HCT116 (cell line): ENCODE measurements around the gene ENTHD1. TPM values are rescaled to one million over a fixed set of nuclear protein-coding genes. Genes with fewer than 3 reads are reported as not detected.

Experiments
- ATAC-seq: fragments of 200-7000 bp; cut with Tn5 transposase; 2 replicates; pipeline ENCODE4 v1.9.1; 2020; ENCODE audit warnings: mild to moderate bottlenecking, moderate library complexity
- BruUV-seq: library from RNA; stranded (reverse); fragments of 400-500 nt; replicated peaks from 2 replicates; lab custom pipeline; 2021; lab: Mats Ljungman, UMichigan
- CTCF ChIA-PET: fragments of 300-600 bp; sonication (Branson Sonifier 250); formaldehyde crosslinking; loops from one replicate; lab custom pipeline; 2021; ENCODE audit warnings: antibody characterized with exemption; lab: Charles Lee
- POLR2A ChIA-PET: fragments of 300-600, 350-600 bp; sonication (Branson Sonifier 250); formaldehyde crosslinking; loops from one replicate; lab custom pipeline; 2021; ENCODE audit warnings: antibody characterized with exemption; lab: Charles Lee
- RAD21 ChIA-PET, 2 experiments: fragments of 300-600 bp; sonication (Branson Sonifier 250); formaldehyde crosslinking; loops; one replicate each; lab custom pipeline; 2023; ENCODE audit warnings: low total read pairs in 2 of 2; ENCODE audit not compliant: uncharacterized antibody in 2 of 2, unreplicated experiment in 2 of 2, low non-redundant PET in 1 of 2; lab: Charles Lee
- DNase-seq: peaks from one replicate; pipeline ENCODE4 v3.0.0-alpha.2; 2010; ENCODE audit warnings: low read depth, low spot score
- H2AFZ ChIP-seq: fragments of 200-600 bp; shearing (Covaris generic), sonication (generic); 2 replicates; pipeline ENCODE4 v1.6.1; 2017; ENCODE audit warnings: low read depth, mixed run types, mixed read lengths, antibody characterized with exemption, low read length; ENCODE audit not compliant: poor library complexity, severe bottlenecking
- H3K27ac ChIP-seq: 2 replicates; pipeline ENCODE4 v1.5.1; 2012; ENCODE audit warnings: low read depth, low read length
- H3K27me3 ChIP-seq: fragments of 200-600 bp; sonication (generic); 2 replicates; pipeline ENCODE4 v1.6.1; 2016; ENCODE audit warnings: mixed run types, low read length, mixed read lengths; ENCODE audit not compliant: insufficient read depth
- H3K36me3 ChIP-seq, 2 experiments: fragments of 200-500 bp in 1 of 2; fragments of 200-600 bp in 1 of 2; sonication (Bioruptor generic) in 1 of 2; sonication (generic) in 1 of 2; 2 replicates each; pipeline versions ENCODE4 v1.5.1 to v1.6.1; 2014 to 2016; ENCODE audit warnings: low read length in 2 of 2, inconsistent platforms in 1 of 2, mixed read lengths in 1 of 2, mixed run types in 1 of 2; ENCODE audit not compliant: insufficient read depth in 2 of 2, control insufficient read depth in 1 of 2
- H3K4me1 ChIP-seq, 2 experiments: fragments of 200-600 bp in 1 of 2; sonication (generic) in 1 of 2; 2 replicates each; pipeline versions ENCODE4 v1.5.1 to v1.6.1; 2012 to 2017; ENCODE audit warnings: low read length in 2 of 2, inconsistent platforms in 1 of 2, mild to moderate bottlenecking in 1 of 2, mixed read lengths in 1 of 2, mixed run types in 1 of 2, moderate library complexity in 1 of 2; ENCODE audit not compliant: insufficient read depth in 2 of 2, control insufficient read depth in 1 of 2
- H3K4me2 ChIP-seq: fragments of 200-600 bp; sonication (generic); 2 replicates; pipeline ENCODE4 v1.6.1; 2017; ENCODE audit warnings: mixed run types, low read length, mixed read lengths
- H3K4me3 ChIP-seq, 2 experiments: fragments of 200-600 bp in 1 of 2; sonication (generic) in 1 of 2; replicated peaks in 1 of 2; 2 replicates each; pipeline ENCODE4 v1.5.1; 2011 to 2016; ENCODE audit warnings: low read length in 2 of 2, control low read depth in 1 of 2, low read depth in 1 of 2, mild to moderate bottlenecking in 1 of 2, mixed read lengths in 1 of 2, mixed run types in 1 of 2
- H3K79me2 ChIP-seq: fragments of 200-600 bp; sonication (generic); 2 replicates; pipeline ENCODE4 v1.6.1; 2017; ENCODE audit warnings: mild to moderate bottlenecking, mixed run types, low read length, moderate library complexity, mixed read lengths; ENCODE audit not compliant: insufficient read depth
- H3K9ac ChIP-seq: fragments of 200-600 bp; sonication (generic); 2 replicates; pipeline ENCODE4 v1.6.1; 2016; ENCODE audit warnings: low read length, mixed read lengths
- H3K9me2 ChIP-seq: fragments of 200-600 bp; sonication (generic), shearing (Covaris generic); 2 replicates; pipeline ENCODE4 v1.6.1; 2017; ENCODE audit warnings: mixed run types, mild to moderate bottlenecking, moderate library complexity; ENCODE audit not compliant: insufficient read depth
- H3K9me3 ChIP-seq, 2 experiments: fragments of 200-500 bp in 1 of 2; fragments of 200-600 bp in 1 of 2; sonication (Bioruptor generic) in 1 of 2; sonication (generic) in 1 of 2; 2 replicates each; pipeline ENCODE4 v1.6.1; 2014 to 2017; ENCODE audit warnings: low read length in 2 of 2, mixed read lengths in 2 of 2, inconsistent platforms in 1 of 2, low read depth in 1 of 2, mild to moderate bottlenecking in 1 of 2, mixed run types in 1 of 2, moderate library complexity in 1 of 2; ENCODE audit not compliant: control insufficient read depth in 1 of 2, insufficient read depth in 1 of 2
- H4K20me1 ChIP-seq: fragments of 200-600 bp; sonication (generic), shearing (Covaris generic); 2 replicates; pipeline ENCODE4 v1.6.1; 2017; ENCODE audit warnings: mixed run types, mild to moderate bottlenecking, moderate library complexity; ENCODE audit not compliant: insufficient read depth
- ATF3 ChIP-seq: IDR thresholded peaks from 2 replicates; pipeline ENCODE4 v1.6.1; 2012
- CBX3 ChIP-seq: IDR thresholded peaks from 2 replicates; pipeline ENCODE4 v1.6.1; 2012; ENCODE audit warnings: low read depth
- CEBPB ChIP-seq: IDR thresholded peaks from 2 replicates; pipeline ENCODE4 v1.6.1; 2012; ENCODE audit warnings: low read depth
- CTCF ChIP-seq, 3 experiments: fragments of 200-600 bp in 1 of 3; sonication (generic) in 1 of 3; IDR thresholded peaks in 2 of 3; conservative IDR thresholded peaks in 1 of 3; 2 replicates each; pipeline ENCODE4 v1.5.1; 2012 to 2017; ENCODE audit warnings: low read depth in 2 of 3, low read length in 2 of 3, antibody characterized with exemption in 1 of 3, borderline replicate concordance in 1 of 3, control low read depth in 1 of 3, mild to moderate bottlenecking in 1 of 3, mixed read lengths in 1 of 3, mixed run types in 1 of 3, moderate library complexity in 1 of 3; ENCODE audit not compliant: insufficient read depth in 1 of 3
- EZH2 ChIP-seq: fragments of 200-600 bp; sonication (generic); IDR thresholded peaks from 2 replicates; pipeline ENCODE4 v1.6.1; 2017; ENCODE audit warnings: antibody characterized with exemption, mixed run types
- MAX ChIP-seq: IDR thresholded peaks from 2 replicates; pipeline ENCODE4 v1.6.1; 2012
- POLR2A ChIP-seq: IDR thresholded peaks from 2 replicates; pipeline ENCODE4 v1.7.0; 2011; ENCODE audit warnings: borderline replicate concordance; ENCODE audit not compliant: insufficient read depth, insufficient read length; ENCODE audit errors: extremely low read depth
- SIN3A ChIP-seq: IDR thresholded peaks from 2 replicates; pipeline ENCODE4 v1.6.1; 2012; ENCODE audit warnings: low read depth
- SP1 ChIP-seq: IDR thresholded peaks from 2 replicates; pipeline ENCODE4 v1.6.1; 2012; ENCODE audit warnings: low read depth
- SRF ChIP-seq: IDR thresholded peaks from 2 replicates; pipeline ENCODE4 v1.6.1; 2012; ENCODE audit warnings: low read depth
- TCF7L2 ChIP-seq: IDR thresholded peaks from 2 replicates; pipeline ENCODE4 v1.7.0; 2011; ENCODE audit warnings: borderline replicate concordance, inconsistent platforms; ENCODE audit not compliant: insufficient read depth, insufficient read length; ENCODE audit errors: extremely low read depth
- YY1 ChIP-seq: IDR thresholded peaks from 2 replicates; pipeline ENCODE4 v1.6.1; 2011; ENCODE audit warnings: low read length, low read depth, moderate library complexity, mild to moderate bottlenecking; ENCODE audit not compliant: insufficient replicate concordance; ENCODE audit errors: extremely low read depth
- ZBTB33 ChIP-seq: IDR thresholded peaks from 2 replicates; pipeline ENCODE4 v1.6.1; 2011; ENCODE audit warnings: mild to moderate bottlenecking, low read length, moderate library complexity; ENCODE audit not compliant: insufficient replicate concordance; ENCODE audit errors: extremely low read depth
- ZFX ChIP-seq: fragments of 450-650 bp; IDR thresholded peaks from 2 replicates; pipeline ENCODE4 v1.6.1; 2017
- ZNF274 ChIP-seq: fragments of 200-500 bp; sonication (Bioruptor generic); IDR thresholded peaks from 2 replicates; pipeline ENCODE4 v1.6.1; 2014; ENCODE audit warnings: mild to moderate bottlenecking, low read depth, low read length, inconsistent platforms
- intact Hi-C: fragments of 100-400 bp; cut with micrococcal nuclease; formaldehyde crosslinking; loops from 2 replicates; pipeline ENCODE4 v1.10.0; 2022
- total RNA-seq: library from RNA; stranded (reverse); gene quantifications from one replicate; pipeline ENCODE4 v1.2.1, GENCODE V29; 2021; ENCODE audit not compliant: unreplicated experiment

Gene ENTHD1
- total RNA-seq, 1 experiment from 2014 or later = not detected

- Histone ChIP-seq H4K20me1 (no peaks in the 10 kb centered on the region), H3K9me3 (no peaks in the 10 kb centered on the region), H3K4me3 (no peak overlapping the region), H3K36me3 (no peaks in the 10 kb centered on the region), H3K4me1 (no peaks in the 10 kb centered on the region), H2AFZ (no peak overlapping the region), H3K9ac (no peak overlapping the region), H3K4me2 (no peak overlapping the region), H3K9me2 (no peaks in the 10 kb centered on the region), H3K27me3 (peaks cover 90% of the 10 kb centered on the region), H3K79me2 (no peaks in the 10 kb centered on the region), H3K27ac (no peak overlapping the region)
- DNase-seq (no peak), ATAC-seq (no peak)
- POLR2A ChIA-PET = no interaction called here
- no TSS peak for BruUV-seq
- TF ChIP-seq ATF3 (no peak), MAX (no peak), ZNF274 (no peak), SP1 (no peak), ZFX (no peak), ZBTB33 (no peak), CEBPB (no peak), EZH2 (no peak), SRF (no peak), SIN3A (no peak), POLR2A (no peak), CTCF (IDR thresholded peaks at IDR 0.05 in 2 of 3, conservative IDR thresholded peaks at IDR 0.05 in 1 of 3; ENCODE audit: borderline replicate concordance in 1 of 3, insufficient read depth in 1 of 3, low read depth in 2 of 3, low read length in 2 of 3) (no peak), TCF7L2 (no peak), YY1 (no peak), CBX3 (no peak)
- CTCF ChIA-PET = no interaction called here
- RAD21 ChIA-PET = no interaction called here
- intact Hi-C loops = no loop called here
Measured at GRCh38 chr22:39773976-39774539, 119.5 kb downstream of the ENTHD1 start.
